ENCODE results near the gene KSR2.

KSR2 gene

GRCh38 chr12:117563007-117563406, 405.8 kb downstream of the KSR2 start:
- no peak for DNase-seq

- DNase-seq: no peak
These were observed 406.8 kb downstream of the KSR2 start for GRCh38 chr12:117561990-117562389.

GRCh38 chr12:117559978-117560377, 408.8 kb downstream of the KSR2 start:
- no peak for DNase-seq

GRCh38 chr12:117555889-117556288, 412.9 kb downstream of the KSR2 start:
- no peak for DNase-seq

- no peak for DNase-seq
These were observed 415.8 kb downstream of the KSR2 start for GRCh38 chr12:117552971-117553370.

GRCh38 chr12:117551665-117552064, 417.1 kb downstream of the KSR2 start:
- no peak for DNase-seq

GRCh38 chr12:117547209-117547608, 421.6 kb downstream of the KSR2 start:
- no peak for DNase-seq

GRCh38 chr12:117545216-117545615, 423.6 kb downstream of the KSR2 start:
- no peak for DNase-seq

GRCh38 chr12:117540011-117540410, 428.8 kb downstream of the KSR2 start:
- DNase-seq: no peak

- DNase-seq: no peak
These were observed 429.9 kb downstream of the KSR2 start for GRCh38 chr12:117538926-117539325.

GRCh38 chr12:117538032-117538690, 430.6 kb downstream of the KSR2 start:
- no peak for DNase-seq

GRCh38 chr12:117533687-117534086, 435.1 kb downstream of the KSR2 start:
- no peak for DNase-seq

- DNase-seq: no peak
These were observed 438.0 kb downstream of the KSR2 start for GRCh38 chr12:117530796-117531195.

- DNase-seq: no peak
These were observed 440.3 kb downstream of the KSR2 start for GRCh38 chr12:117528538-117528937.

- no peak for DNase-seq
These were observed 441.3 kb downstream of the KSR2 start for GRCh38 chr12:117527479-117527855.

GRCh38 chr12:117526757-117527478, 441.9 kb downstream of the KSR2 start:
- DNase-seq: no peak

GRCh38 chr12:117525766-117526165, 443.0 kb downstream of the KSR2 start:
- no peak for DNase-seq

- no peak for DNase-seq
These were observed 444.0 kb downstream of the KSR2 start for GRCh38 chr12:117524806-117525205.

- no peak for DNase-seq
These were observed 444.8 kb downstream of the KSR2 start for GRCh38 chr12:117523971-117524370.

- no peak for DNase-seq
These were observed 446.2 kb downstream of the KSR2 start for GRCh38 chr12:117522559-117522958.

GRCh38 chr12:117521867-117522266, 446.9 kb downstream of the KSR2 start:
- no peak for DNase-seq

GRCh38 chr12:117521346-117521745, 447.4 kb downstream of the KSR2 start:
- DNase-seq: no peak

GRCh38 chr12:117518594-117519270, 450.1 kb downstream of the KSR2 start:
- DNase-seq: no peak

- DNase-seq: no peak
These were observed 451.5 kb downstream of the KSR2 start for GRCh38 chr12:117517219-117517739.

All from amniotic stem cell (primary cell).